HFFc6 (cell line): Measurements from ENCODE around the gene SMARCE1. TPM values are rescaled to one million over a fixed set of nuclear protein-coding genes. Genes with fewer than 3 reads are reported as not detected.

ENCODE experiments used
- DNase-seq: peaks from one replicate; pipeline ENCODE4 v3.0.0-alpha.2; 2018
- H3K27ac Mint-ChIP-seq: 2 replicates; pipeline ENCODE4 v1.8.0; 2020; ENCODE audit warnings: mild to moderate bottlenecking, mixed read lengths
- H3K27me3 Mint-ChIP-seq: 2 replicates; pipeline ENCODE4 v1.8.0; 2021; ENCODE audit warnings: mild to moderate bottlenecking, moderate library complexity, mixed read lengths; ENCODE audit not compliant: insufficient read depth
- H3K36me3 Mint-ChIP-seq: 2 replicates; pipeline ENCODE4 v1.8.0; 2021; ENCODE audit warnings: low read depth, mixed read lengths
- H3K4me1 Mint-ChIP-seq: 2 replicates; pipeline ENCODE4 v1.8.0; 2020; ENCODE audit warnings: low read depth, mixed read lengths
- H3K4me3 Mint-ChIP-seq: 2 replicates; pipeline ENCODE4 v1.8.0; 2020; ENCODE audit warnings: mild to moderate bottlenecking, moderate library complexity, mixed read lengths
- H3K9me3 Mint-ChIP-seq: 2 replicates; pipeline ENCODE4 v1.8.0; 2020; ENCODE audit warnings: mild to moderate bottlenecking, mixed read lengths
- CTCF ChIP-seq: fragments of 200-600 bp; sonication (generic); IDR thresholded peaks from 2 replicates; pipeline ENCODE4 v1.5.0; 2021; ENCODE audit warnings: antibody characterized with exemption, mild to moderate bottlenecking
- total RNA-seq, 6 experiments: library from RNA; stranded (reverse); fragmentation: NEBNext Ultra II Directional; extraction: Animal tissue kit (Norgen Biotek cat#: 25700); gene quantifications; 2 replicates in 1 of 6; 3 replicates in 5 of 6; pipeline ENCODE4 v1.2.3, GENCODE V29; 2021

SMARCE1 gene
- total RNA-seq, 6 experiments from 2014 or later: 114 to 148 (median 139) TPM

GRCh38 chr17:40602445-40603443 lies 44.9 kb downstream of the SMARCE1 start:
- Mint-ChIP-seq H3K27ac (no peak overlapping the region), H3K4me3 (no peak overlapping the region), H3K9me3 (no peaks in the 10 kb centered on the region), H3K27me3 (peaks cover 32% of the 10 kb centered on the region), H3K4me1 (peaks cover 7% of the 10 kb centered on the region; the same call in 1 of the 2 replicates), H3K36me3 (peaks cover 5% of the 10 kb centered on the region; the same call in 1 of the 2 replicates)
- no peak for TF ChIP-seq CTCF
- no peak for DNase-seq

- no peaks in the 10 kb centered on the region for H3K9me3 Mint-ChIP-seq
- H3K36me3 Mint-ChIP-seq: peaks cover 5% of the 10 kb centered on the region; the same call in 1 of the 2 replicates
- no peak for TF ChIP-seq CTCF
- no peak for DNase-seq
- H3K4me3 Mint-ChIP-seq: no peak overlapping the region
- H3K27ac Mint-ChIP-seq: no peak overlapping the region
- peaks cover 7% of the 10 kb centered on the region; the same call in 1 of the 2 replicates for H3K4me1 Mint-ChIP-seq
- peaks cover 29% of the 10 kb centered on the region for H3K27me3 Mint-ChIP-seq
Measured at GRCh38 chr17:40600486-40601046, 47.1 kb downstream of the SMARCE1 start.

GRCh38 chr17:40599468-40599763 lies 48.2 kb downstream of the SMARCE1 start:
- Mint-ChIP-seq H3K4me3 (no peak overlapping the region), H3K9me3 (no peaks in the 10 kb centered on the region), H3K27ac (no peak overlapping the region), H3K27me3 (peaks cover 31% of the 10 kb centered on the region), H3K36me3 (peaks cover 5% of the 10 kb centered on the region; the same call in 1 of the 2 replicates), H3K4me1 (peaks cover 7% of the 10 kb centered on the region; the same call in 1 of the 2 replicates)
- no peak for TF ChIP-seq CTCF
- no peak for DNase-seq

GRCh38 chr17:40598619-40599467 lies 48.8 kb downstream of the SMARCE1 start:
- Mint-ChIP-seq H3K4me1 (peaks cover 7% of the 10 kb centered on the region; the same call in 1 of the 2 replicates), H3K9me3 (no peaks in the 10 kb centered on the region), H3K4me3 (peak overlapping the region; percentile 44; the same call in 1 of the 2 replicates), H3K27ac (no peak overlapping the region), H3K36me3 (peaks cover 5% of the 10 kb centered on the region; the same call in 1 of the 2 replicates), H3K27me3 (peaks cover 29% of the 10 kb centered on the region)
- no peak for DNase-seq
- no peak for TF ChIP-seq CTCF

- Mint-ChIP-seq H3K4me3 (peak overlapping the region; percentile 44; the same call in 1 of the 2 replicates), H3K27me3 (peaks cover 29% of the 10 kb centered on the region), H3K27ac (no peak overlapping the region), H3K4me1 (peaks cover 7% of the 10 kb centered on the region; the same call in 1 of the 2 replicates), H3K9me3 (no peaks in the 10 kb centered on the region), H3K36me3 (peaks cover 5% of the 10 kb centered on the region; the same call in 1 of the 2 replicates)
- DNase-seq: no peak
- no peak for TF ChIP-seq CTCF
Measured at GRCh38 chr17:40598301-40598618, 49.4 kb downstream of the SMARCE1 start.
